HG03439 (cell line): Measurements from ENCODE around the gene AKAP9.
"Not testable (repeated sequence)": the region's sequence is repeated elsewhere in the genome, so short reads cannot be mapped to it uniquely, and the experiment has no call there.

ENCODE experiments used
- ATAC-seq: cut with Tn5 transposase; IDR thresholded peaks from one replicate; pipeline ENCODE4 v1.9.1; 2021; ENCODE audit warnings: mild to moderate bottlenecking, moderate library complexity; ENCODE audit not compliant: unreplicated experiment

The AKAP9 gene

DNA sequence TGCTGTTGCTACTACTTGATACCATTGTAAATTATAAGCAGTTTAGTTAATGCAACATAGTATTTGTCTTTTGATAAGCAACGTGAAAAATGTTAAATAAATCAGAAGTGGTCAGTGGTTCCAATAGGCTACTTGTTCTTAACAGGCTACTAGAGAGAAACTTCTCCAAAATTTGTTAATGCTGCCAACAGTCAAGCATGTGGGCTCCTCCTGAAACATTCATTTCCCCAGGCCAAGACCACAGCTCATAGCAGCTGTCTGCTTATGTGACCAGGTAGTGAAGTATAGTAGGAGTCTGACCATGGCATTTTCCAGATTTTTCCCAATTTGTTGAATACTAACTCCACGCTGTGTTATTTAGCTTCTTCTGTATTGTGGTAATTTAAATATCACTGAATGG, 112.7 kb downstream of the AKAP9 start:
- no peak for ATAC-seq

DNA sequence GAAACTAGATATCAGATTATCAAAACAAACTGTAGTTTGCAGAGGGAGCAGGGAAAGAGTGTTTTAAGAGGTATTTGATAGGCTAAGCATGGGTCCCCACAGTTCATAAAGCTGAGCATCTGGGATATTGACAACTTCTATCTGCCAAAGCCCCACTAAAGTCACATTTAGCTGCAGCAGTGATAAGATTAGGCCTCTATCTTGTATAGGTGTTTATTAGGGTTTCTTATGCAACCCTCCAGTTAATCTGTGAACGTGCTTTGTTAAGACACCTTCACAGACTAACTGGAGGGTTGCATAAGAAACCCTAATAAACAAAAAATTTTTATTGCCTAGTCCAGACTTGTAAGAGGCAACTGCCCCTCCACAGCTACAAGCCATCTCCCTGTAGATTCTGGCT, 115.6 kb downstream of the AKAP9 start:
- no peak for ATAC-seq

DNA sequence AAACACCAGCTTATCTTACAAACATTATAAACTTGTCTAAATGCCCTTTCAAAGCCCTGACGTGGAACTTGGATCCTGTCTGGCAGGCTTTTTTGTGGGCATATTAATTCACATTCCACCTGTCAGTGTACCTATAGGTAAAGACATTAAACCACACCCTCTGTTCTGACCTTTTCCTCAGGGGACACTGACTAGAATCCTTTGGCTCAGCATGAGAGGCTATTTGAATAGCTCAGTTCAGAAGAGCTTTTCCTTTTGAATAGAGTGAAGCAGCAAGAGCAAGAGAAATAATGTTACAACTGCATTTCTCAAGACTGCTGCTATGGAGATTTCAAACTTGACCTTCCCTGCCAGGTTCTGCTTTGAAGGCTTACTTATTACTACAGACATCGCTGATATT, 116.7 kb downstream of the AKAP9 start:
- no peak for ATAC-seq

DNA sequence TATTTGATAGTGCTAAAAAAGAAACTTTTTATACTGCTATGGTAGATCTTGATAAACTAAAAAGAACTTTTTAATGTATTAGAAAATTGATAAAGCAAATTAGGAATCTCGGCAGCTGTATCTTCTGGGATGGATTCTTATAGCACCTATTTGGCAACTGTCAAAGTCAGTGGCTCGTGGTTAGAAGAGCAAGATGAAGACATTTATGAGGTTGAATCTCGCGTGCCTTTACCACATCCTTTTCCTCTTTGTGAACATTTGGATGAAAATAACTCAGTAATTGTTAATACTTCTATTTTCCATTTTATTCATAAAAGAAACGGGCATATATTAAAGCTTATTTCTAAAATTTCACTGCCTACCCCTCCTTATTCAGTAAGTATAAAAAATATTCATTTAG, 117.4 kb downstream of the AKAP9 start:
- no peak for ATAC-seq

DNA sequence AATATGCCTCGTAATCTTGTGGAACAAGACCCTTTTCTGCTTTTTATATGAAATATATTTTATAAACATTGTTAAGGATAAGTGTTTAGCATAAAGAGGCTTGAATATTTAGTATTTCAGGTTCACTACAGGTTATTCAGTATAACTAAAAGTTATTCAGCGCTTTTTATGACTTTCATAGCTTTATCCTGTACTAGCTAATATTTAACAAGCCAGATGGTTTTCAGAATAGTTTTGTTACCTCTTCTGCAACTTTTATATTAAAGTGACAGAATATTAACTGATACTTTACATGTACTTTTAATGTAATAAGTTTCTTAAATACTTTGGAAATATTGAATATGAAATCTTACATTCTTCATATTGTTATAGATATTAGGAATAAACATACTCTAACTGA, 118.2 kb downstream of the AKAP9 start:
- no peak for ATAC-seq

DNA sequence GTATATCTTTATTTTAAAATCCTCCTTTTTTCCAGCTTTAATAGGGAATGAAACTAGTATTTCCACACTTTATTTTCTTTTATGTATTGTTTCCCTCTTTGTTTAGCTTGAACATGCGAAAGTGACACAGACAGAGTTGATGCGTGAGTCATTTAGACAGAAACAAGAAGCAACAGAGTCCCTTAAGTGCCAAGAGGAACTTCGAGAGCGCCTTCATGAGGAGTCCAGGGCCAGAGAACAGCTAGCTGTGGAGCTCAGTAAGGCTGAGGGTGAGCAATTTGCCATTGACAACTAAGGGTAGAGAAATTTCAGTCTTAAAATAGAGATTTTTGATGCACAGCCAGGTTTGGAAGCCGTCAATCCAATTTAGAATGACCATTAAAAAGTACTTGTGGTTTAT, 120.5 kb downstream of the AKAP9 start:
- no peak for ATAC-seq

DNA sequence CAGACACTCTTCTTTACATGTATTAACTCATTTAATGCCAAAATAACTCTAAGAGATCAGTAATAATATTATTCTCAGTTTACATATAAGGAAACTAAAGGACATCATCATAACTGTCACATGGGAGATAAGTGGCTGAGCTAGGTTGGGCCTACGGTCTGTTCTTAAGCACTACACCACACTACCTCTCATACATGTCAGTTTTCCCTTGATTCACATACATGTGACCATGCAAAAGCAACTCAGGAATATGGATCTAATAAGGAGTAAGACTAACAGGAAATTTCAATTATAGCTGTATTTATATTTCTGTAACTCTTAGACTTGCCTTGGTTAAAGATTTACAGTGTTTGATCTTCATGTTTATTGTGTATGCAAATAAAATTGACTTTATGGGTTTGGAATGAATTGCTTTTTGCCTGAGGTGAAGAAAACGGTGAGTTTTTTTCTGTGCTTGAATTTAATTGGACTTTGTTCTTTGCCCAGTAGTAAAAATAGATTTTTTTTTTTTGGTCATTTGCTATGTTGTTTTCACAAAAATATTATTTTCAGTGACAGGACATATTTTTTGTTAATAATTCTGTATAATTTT, 123.9 kb downstream of the AKAP9 start:
- ATAC-seq = no peak

DNA sequence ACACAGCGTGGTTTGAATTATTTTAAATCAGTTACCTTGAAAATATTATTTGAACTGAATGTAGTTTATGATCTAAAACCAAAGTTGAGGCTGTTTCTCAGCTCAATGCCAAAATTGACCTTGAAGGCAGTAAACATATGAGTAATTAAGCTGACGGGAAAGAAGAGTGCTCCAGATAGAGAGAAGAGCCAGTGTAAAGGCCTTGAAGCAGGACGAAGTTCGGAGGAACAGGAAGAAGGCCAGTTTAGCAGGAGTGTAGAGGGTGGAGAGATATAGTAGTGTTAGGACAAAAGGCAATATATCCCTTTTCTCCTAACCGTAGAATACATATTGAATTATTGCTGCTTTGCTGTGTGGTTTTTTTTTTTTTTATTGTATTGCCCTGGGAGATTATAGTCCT, 130.4 kb downstream of the AKAP9 start:
- no peak for ATAC-seq

DNA sequence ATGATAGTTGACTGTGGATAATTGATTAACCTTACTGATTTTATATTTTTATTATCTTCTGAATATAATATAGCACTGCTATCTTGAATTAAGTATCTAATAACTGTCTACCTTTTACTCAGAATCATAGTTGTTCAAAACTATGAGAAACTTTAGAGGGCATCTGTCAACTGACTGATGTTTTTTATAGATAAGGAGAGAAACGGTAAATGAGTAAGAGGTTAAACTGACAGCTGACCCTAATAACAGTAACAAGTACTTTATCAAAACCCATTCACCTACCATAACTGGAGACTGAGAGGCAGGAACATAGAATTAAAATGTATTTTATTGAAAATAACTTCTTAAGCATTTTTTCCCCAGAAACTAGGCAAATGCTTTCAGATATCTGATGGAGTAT, 131.5 kb downstream of the AKAP9 start:
- no peak for ATAC-seq

DNA sequence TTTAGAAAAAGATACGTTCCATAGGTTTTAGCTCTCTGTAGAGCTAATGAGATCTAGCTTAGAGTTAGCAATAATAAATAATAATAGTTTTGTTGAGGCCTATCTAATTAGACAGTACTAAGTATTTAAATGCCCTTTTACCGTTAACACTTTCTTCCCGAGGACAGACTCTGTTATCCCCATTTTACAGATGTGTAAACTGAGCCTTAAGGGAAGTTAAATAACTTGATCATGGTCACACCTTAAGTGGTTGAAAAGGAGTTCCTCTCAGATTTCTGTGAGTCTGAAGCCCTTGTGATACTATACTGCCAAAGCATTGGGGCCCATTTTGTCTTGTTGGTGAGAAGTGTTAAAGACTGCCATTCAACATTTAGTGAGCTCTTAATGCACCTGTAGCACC, 132.0 kb downstream of the AKAP9 start:
- ATAC-seq = no peak

DNA sequence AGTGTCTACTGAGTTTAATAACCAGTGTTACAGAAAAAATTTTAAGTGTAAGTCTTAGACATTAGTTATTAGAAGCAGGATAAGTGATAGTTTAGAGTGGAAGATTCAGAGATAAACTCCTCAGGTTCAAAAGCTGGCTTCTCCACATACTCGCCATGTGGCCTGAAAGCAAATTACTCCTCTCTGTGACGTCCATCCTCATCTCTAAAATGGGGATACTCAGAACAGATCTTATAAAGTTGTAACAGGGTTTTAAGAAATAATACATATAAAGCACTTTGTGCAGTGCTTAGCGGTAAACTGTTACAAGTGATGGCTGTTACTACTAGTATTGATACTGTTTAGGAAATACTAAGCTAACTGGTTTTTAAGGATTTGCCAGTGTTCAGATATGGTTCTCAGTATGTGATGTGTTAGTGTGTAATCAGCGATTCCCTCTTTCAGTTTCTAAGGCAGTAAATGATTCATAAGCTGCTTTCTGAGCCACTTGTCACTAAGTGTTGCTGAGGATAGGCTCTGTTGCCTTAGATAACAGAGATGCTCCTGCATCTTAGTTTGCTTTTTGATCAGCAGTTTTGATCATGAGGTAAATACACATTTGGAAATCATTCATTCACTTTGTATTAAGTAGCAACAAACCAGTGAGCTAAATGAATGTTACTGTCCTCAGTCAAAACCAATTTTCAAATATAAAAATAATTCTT, 134.9 kb downstream of the AKAP9 start:
- peak; percentile 81 for ATAC-seq

DNA sequence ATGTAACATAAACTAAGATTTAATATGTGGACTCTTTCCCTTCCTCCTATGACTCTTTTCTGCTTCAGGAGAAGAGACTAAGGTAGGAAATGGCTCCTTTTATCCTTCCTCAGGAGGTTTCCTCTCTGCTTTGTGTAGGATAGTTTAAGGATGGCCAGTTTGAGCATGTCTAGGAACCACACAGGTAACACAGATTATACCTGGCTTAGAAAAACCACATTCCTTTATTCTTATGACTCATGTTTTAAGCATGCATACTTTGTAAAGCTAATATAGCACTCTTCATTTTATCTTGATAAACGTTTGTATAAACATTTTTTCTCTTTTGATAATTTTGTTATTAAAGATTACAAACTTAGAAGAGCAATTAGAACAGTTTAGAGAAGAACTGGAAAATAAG, 135.8 kb downstream of the AKAP9 start:
- ATAC-seq = no peak

DNA sequence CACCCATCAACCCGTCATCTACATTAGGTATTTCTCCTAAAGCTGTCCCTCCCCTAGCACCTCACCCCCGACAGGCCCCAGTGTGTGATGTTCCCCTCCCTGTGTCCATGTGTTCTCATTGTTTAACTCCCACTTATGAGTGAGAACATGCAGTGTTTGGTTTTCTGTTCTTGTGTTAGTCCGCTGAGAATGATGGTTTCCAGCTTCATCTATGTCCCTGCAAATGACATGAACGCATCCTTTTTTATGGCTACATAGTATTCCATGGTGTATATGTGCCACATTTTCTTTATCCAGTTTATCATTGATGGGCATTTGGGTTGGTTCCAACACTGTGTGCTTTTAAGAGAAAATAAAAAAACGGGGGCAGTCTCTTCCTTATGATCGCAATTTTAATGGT, 143.3 kb downstream of the AKAP9 start:
- ATAC-seq = not testable (repeated sequence)

DNA sequence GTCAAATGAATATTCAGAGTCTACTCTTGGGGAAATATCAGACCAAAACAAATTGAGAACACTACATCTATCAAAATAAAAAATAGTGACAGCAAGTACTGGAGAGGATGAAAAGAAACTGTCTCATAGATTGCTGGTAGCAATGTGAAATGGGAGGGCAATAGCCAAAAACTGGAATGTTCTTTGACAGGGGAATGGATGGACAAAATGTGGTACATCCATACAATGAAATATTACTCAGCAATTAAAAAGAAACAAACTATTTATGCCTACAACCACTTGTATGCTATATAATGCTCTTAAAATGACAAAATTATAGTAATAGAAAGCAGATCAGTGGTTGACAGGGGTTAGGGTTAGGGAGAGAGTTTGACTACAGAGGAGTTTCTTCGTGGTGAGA, 147.6 kb downstream of the AKAP9 start:
- no peak for ATAC-seq

DNA sequence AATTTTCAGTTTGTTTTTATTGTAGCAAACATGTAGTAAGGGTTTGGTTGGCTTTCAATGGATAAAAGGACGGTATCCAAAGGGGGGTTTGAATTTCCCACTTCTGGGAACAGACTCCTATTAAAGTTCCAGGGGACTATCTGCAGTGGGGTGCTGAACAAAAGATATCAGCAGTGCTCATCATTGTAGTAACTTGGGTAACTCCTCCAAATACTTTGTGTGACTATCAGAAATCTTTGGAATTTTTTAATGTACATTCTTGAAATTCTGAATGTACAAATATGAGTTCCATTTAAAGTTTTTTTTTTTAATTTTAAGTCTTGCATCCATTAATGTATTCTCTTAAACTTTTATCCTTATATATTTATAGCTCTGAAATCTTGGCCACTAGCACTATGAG, 151.5 kb downstream of the AKAP9 start:
- ATAC-seq = no peak

DNA sequence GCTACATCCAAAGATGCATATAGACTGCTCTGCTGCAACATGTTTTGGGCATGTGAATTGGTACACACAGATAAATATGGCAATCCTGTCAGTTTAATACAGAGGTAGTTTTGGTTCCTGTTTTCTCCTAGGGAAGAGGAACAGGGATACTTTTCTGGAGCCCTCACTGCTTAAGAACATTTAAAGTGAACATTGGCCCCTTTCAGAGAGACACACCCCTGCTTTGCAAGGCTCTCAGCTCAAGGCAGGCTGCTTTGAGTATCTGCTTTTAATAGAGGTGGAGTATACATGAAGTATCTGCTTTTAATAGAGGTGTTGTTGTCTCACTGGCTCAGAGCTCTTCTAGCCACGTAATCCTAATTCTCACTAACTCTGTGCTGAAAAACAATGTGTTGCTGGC, 154.7 kb downstream of the AKAP9 start:
- ATAC-seq = no peak

DNA sequence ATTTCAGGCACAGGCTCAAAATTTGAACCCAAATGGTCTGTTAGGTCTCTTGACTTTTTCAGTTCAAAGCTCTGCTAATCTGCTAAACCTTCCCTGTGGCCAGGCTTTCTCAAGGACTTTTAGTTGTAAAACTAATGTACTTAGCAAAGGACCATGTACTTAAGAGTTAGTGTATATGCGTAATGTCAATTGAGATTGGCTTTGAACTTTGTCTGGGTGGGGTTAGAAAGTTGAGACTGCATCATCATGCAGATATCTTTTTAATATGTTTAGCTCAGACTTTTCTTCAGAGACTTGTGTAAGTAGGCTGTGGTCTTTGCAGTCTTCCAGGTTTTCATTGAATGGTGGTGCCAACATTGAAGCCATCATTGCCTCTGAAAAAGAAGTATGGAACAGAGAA, 159.9 kb downstream of the AKAP9 start:
- no peak for ATAC-seq

DNA sequence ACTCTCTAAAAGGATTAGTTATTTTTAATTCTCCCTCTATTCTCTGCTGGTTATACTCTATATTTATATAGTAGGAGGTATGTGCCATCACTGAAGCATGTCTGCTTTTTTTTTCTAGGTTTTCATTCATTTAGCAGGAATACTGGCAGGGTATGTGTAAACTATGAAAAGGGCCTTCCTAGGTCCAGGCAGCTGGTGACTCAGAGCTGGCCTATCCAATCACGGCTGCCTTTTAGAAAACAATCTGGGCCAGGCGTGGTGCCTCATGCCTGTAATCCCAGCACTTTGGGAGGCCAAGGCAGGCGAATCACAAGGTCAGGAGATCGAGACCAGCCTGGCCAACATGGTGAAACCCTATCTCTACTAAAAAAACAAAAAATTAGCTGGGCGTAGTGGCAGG, 162.2 kb downstream of the AKAP9 start:
- not testable (repeated sequence) for ATAC-seq

DNA sequence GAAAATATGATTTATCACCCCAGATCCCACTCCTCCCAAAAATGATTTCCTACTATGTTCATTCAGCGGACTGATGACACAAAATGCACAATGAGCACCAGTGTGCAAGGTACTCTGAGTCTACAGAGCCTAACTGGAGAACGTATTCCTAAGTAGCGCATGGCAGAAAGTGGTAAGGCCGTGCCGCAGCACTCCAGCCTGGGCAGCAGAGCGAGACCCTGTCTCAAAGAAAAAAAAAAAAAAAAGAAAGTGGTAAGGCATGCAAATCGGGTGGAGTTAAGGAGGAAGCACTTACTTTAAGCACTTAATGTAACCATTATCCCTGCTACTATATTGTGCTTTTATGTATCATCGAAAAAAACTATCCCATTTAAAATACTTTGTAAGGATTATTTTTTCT, 168.2 kb downstream of the AKAP9 start:
- ATAC-seq = no peak

DNA sequence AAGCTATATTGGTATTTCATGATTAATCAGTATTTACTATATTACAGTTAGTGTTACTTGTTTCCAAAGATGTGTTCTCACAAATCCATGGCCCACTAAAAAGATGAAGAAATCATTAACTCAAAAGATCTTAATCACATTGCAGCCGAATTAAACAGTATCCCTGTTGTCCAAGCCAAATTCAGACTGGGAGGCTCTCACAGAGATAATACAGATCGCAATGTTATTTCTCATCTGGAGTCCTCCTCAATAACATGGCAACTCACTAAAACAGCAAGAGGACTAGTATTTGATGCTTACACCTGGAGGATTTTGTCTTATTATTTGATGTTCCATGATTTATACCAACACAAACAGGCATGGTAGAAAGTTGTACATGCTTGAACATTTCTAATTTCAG, 170.2 kb downstream of the AKAP9 start:
- ATAC-seq = no peak

DNA sequence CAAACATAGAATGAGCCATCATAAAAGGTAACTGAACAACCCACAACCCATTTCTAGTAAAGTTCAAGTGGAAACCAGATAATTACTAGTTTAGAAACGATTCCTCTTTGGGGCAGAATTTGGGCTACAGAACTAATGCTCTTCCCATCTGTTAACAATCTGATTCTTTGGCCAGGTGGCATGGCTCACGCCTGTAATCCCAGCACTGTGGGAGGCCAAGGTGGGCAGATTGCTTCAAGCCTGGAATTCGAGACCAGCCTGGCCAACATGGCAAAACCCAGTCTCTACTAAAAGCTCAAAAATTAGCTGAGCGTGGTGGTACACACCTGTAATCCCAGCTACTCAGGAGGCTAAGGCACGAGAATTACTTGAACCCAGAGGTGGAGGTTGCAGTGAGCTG, 175.2 kb downstream of the AKAP9 start:
- no peak for ATAC-seq

DNA sequence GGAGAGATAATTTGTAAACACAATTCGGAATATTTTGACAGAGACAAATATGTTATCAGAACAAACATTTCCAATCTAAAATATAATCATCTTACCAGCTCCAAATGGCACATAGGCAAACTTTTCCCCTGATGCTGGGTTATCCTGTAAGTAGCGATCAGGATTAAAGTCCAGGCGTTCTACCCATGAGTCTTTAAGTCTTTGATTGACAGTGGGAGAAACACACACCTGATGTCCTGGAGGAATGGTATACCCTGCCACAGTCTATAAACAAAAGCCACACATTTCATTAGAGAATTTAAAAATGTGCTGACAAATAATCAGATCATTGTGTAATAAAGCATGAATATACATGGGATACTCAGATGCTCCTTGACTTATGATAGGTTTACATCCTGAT, 176.3 kb downstream of the AKAP9 start:
- ATAC-seq = no peak

DNA sequence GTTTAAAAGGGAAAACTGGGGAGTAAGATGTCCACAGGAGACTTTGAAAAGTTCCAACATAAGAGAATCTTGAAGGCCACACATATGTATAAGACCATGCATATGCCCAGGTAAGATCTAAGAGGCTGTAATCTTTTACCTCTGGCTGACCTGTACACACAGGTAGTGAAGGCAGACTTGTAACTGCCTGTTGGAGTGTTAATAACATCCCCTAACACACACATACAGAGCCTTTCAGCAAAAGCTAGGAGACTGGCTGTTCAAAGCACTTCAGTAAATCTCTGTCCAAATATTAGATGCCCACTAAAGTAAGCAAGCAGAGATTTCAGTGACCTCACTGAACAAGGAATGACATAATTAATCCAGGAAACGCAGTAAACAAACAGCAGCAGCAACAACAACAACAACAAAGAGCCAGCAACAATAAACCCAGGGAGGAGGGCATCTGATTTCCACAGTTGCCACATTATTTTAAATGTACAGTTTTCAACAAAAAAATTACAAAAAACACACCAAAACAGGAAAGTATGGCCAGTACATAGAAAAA, 178.6 kb downstream of the AKAP9 start:
- ATAC-seq = no peak
